Measurements from ENCODE around the gene MVP. TPM values are rescaled to one million over a fixed set of nuclear protein-coding genes. Genes with fewer than 3 reads are reported as not detected.
A peak's percentile ranks its signal among the peaks of the same experiment; 100 is the strongest.

The MVP gene
- polyA plus RNA-seq, 1 donor from 2014 or later = 2.5 TPM

DNA sequence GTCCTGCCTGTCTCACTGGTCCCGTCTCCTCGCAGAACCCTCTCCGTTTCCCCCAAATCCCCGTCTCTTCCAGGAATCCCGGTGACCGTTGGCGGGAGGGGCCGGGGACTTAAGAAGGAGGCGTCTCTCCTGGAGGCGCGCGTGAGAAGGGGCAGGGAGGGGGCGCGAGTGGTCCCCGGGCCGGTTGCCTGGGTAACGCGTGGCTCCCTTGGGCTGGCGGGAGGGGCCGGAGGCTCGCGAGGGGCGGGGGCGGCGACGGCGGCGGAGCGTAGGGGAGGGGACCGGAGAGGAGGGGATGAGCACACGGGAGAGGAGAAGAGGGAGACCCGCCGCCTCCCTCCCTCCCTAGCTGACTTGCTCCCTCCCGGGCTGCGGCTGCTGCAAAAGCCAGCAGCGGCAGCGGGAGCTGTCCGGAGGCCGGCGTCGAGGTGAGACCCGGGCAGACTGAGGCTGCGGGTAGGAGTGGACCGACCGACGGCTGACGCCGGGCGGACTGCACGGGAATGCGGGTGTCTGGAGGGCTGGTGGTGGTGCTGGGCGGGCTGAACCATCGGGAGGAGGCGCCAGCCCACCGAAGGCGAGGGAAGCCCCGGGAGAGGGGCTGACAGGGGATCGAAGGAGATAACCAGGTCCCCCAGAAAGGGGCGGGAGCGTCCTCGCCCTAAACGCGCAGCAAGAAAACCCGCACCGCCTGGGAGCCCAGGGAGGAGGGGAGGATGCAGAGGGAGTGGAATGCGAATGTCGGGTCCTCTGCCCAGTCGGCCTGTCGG lies 8.2 kb upstream of the MVP start, which contains the start of gene PRRT2:
TSS of gene PRRT2 (plus strand) at position 298 of the 770 bp plus-strand sequence. CDS start 862 bp downstream, outside the sequence.
- no peaks in the 10 kb centered on the region for H3K9me3 ChIP-seq (ENCODE audit: low read length)
- H3K27ac ChIP-seq (ENCODE audit: low read length) = peak within 1 kb of the TSS; percentile 98
- H4K20me1 ChIP-seq (ENCODE audit: insufficient read depth) = peaks cover 3% of the 10 kb centered on the region
- peak within 1 kb of the TSS; percentile 96 for H3K4me2 ChIP-seq (ENCODE audit: low read length)
- peak within 1 kb of the TSS; percentile 100 for H3K4me3 ChIP-seq (ENCODE audit: low read length)
- H3K36me3 ChIP-seq (ENCODE audit: insufficient read depth, low read length) = no peaks in the 10 kb centered on the region
- peaks cover 59% of the 10 kb centered on the region for H3K79me2 ChIP-seq (replicated peaks; ENCODE audit: insufficient read depth, low read length)
- no peaks in the 10 kb centered on the region for H3K9me2 ChIP-seq (ENCODE audit: insufficient read depth, low read length)
- no peaks in the 10 kb centered on the region for H3K27me3 ChIP-seq (ENCODE audit: insufficient read depth, low read depth, low read length)
- TF ChIP-seq, protein P1, sequence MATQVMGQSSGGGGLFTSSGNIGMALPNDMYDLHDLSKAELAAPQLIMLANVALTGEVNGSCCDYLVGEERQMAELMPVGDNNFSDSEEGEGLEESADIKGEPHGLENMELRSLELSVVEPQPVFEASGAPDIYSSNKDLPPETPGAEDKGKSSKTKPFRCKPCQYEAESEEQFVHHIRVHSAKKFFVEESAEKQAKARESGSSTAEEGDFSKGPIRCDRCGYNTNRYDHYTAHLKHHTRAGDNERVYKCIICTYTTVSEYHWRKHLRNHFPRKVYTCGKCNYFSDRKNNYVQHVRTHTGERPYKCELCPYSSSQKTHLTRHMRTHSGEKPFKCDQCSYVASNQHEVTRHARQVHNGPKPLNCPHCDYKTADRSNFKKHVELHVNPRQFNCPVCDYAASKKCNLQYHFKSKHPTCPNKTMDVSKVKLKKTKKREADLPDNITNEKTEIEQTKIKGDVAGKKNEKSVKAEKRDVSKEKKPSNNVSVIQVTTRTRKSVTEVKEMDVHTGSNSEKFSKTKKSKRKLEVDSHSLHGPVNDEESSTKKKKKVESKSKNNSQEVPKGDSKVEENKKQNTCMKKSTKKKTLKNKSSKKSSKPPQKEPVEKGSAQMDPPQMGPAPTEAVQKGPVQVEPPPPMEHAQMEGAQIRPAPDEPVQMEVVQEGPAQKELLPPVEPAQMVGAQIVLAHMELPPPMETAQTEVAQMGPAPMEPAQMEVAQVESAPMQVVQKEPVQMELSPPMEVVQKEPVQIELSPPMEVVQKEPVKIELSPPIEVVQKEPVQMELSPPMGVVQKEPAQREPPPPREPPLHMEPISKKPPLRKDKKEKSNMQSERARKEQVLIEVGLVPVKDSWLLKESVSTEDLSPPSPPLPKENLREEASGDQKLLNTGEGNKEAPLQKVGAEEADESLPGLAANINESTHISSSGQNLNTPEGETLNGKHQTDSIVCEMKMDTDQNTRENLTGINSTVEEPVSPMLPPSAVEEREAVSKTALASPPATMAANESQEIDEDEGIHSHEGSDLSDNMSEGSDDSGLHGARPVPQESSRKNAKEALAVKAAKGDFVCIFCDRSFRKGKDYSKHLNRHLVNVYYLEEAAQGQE (IDR thresholded peaks at IDR 0.05; ENCODE audit: borderline replicate concordance) = peak; percentile 17
- TF ChIP-seq EP300 (conservative IDR thresholded peaks at IDR 0.05; ENCODE audit: poor library complexity, severe bottlenecking) (peak; percentile 25), RAD21 (conservative IDR thresholded peaks at IDR 0.05) (peak; percentile 17), TAF1 (IDR thresholded peaks at IDR 0.05; ENCODE audit: low read depth) (peak; percentile 49), POLR2AphosphoS5 (IDR thresholded peaks at IDR 0.05) (peak; percentile 47), EZH2 (IDR thresholded peaks at IDR 0.05; ENCODE audit: borderline replicate concordance, insufficient read depth, low read length, poor library complexity, severe bottlenecking) (no peak), MXI1 (conservative IDR thresholded peaks at IDR 0.05; ENCODE audit: poor library complexity, severe bottlenecking) (peak; percentile 54), SMC3 (conservative IDR thresholded peaks at IDR 0.05; ENCODE audit: poor library complexity) (peak; percentile 32)
- TF ChIP-seq, protein P2, sequence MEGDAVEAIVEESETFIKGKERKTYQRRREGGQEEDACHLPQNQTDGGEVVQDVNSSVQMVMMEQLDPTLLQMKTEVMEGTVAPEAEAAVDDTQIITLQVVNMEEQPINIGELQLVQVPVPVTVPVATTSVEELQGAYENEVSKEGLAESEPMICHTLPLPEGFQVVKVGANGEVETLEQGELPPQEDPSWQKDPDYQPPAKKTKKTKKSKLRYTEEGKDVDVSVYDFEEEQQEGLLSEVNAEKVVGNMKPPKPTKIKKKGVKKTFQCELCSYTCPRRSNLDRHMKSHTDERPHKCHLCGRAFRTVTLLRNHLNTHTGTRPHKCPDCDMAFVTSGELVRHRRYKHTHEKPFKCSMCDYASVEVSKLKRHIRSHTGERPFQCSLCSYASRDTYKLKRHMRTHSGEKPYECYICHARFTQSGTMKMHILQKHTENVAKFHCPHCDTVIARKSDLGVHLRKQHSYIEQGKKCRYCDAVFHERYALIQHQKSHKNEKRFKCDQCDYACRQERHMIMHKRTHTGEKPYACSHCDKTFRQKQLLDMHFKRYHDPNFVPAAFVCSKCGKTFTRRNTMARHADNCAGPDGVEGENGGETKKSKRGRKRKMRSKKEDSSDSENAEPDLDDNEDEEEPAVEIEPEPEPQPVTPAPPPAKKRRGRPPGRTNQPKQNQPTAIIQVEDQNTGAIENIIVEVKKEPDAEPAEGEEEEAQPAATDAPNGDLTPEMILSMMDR (IDR thresholded peaks at IDR 0.05; ENCODE audit: poor library complexity, severe bottlenecking) = no peak
- no peaks in the 10 kb centered on the region for H3F3A ChIP-seq (ENCODE audit: insufficient read depth, low read length, poor library complexity, severe bottlenecking)
- H3K9ac ChIP-seq (ENCODE audit: low read length) = peak within 1 kb of the TSS; percentile 99
- peak within 1 kb of the TSS; percentile 14 for H2AFZ ChIP-seq (ENCODE audit: low read depth, low read length)

DNA sequence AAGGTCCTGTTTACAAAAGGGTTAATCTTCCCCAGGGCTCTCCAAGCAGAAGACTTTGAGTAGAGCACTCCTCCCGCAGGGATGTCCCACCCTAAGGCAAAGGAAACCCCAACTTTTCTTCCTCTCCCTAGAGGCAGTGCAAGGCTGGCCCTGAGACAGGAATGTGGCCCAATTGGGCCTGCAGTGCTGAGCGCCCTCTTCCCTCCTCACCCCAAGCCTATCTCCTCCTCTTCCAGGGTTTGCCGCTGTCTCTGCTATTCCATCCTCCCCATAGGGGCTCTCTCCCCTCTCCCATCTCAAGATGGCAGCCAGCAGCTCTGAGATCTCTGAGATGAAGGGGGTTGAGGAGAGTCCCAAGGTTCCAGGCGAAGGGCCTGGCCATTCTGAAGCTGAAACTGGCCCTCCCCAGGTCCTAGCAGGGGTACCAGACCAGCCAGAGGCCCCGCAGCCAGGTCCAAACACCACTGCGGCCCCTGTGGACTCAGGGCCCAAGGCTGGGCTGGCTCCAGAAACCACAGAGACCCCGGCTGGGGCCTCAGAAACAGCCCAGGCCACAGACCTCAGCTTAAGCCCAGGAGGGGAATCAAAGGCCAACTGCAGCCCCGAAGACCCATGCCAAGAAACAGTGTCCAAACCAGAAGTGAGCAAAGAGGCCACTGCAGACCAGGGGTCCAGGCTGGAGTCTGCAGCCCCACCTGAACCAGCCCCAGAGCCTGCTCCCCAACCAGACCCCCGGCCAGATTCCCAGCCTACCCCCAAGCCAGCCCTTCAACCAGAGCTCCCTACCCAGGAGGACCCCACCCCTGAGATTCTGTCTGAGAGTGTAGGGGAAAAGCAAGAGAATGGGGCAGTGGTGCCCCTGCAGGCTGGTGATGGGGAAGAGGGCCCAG lies 7.3 kb upstream of the MVP start:
- Histone ChIP-seq H4K20me1 (ENCODE audit: insufficient read depth) (no peaks in the 10 kb centered on the region), H3K9me2 (ENCODE audit: insufficient read depth, low read length) (no peaks in the 10 kb centered on the region), H3K79me2 (replicated peaks; ENCODE audit: insufficient read depth, low read length) (peaks cover 59% of the 10 kb centered on the region), H2AFZ (ENCODE audit: low read depth, low read length) (no peak overlapping the region), H3K9ac (ENCODE audit: low read length) (peak overlapping the region; percentile 99), H3F3A (ENCODE audit: insufficient read depth, low read length, poor library complexity, severe bottlenecking) (no peaks in the 10 kb centered on the region), H3K36me3 (ENCODE audit: insufficient read depth, low read length) (no peaks in the 10 kb centered on the region), H3K4me2 (ENCODE audit: low read length) (peak overlapping the region; percentile 96), H3K27me3 (ENCODE audit: insufficient read depth, low read depth, low read length) (no peaks in the 10 kb centered on the region), H3K9me3 (ENCODE audit: low read length) (no peaks in the 10 kb centered on the region), H3K4me3 (ENCODE audit: low read length) (peak overlapping the region; percentile 100), H3K27ac (ENCODE audit: low read length) (peak overlapping the region; percentile 98)
- TF ChIP-seq MXI1 (conservative IDR thresholded peaks at IDR 0.05; ENCODE audit: poor library complexity, severe bottlenecking) = no peak

All from neural cell (in vitro differentiated cells).